AG04449 (cell line): ENCODE measurements around the gene LORICRIN.

Experiments used
- CTCF ChIA-PET: fragments of 350-600 bp; formaldehyde crosslinking; extraction: SDS; loops from one replicate; lab custom pipeline; 2021; ENCODE audit warnings: antibody characterized with exemption; lab: Yijun Ruan, JAX
- POLR2A ChIA-PET: fragments of 400-600, 350-600 bp; formaldehyde crosslinking; extraction: SDS; loops from one replicate; lab custom pipeline; 2020; ENCODE audit warnings: antibody characterized with exemption, inconsistent platforms; lab: Yijun Ruan, JAX
- DNase-seq: peaks from one replicate; pipeline ENCODE4 v3.0.0-alpha.2; 2010; ENCODE audit warnings: low read depth, low spot score
- H3K4me3 ChIP-seq: 2 replicates; pipeline ENCODE4 v1.5.1; 2011; ENCODE audit warnings: low read depth, mild to moderate bottlenecking, control low read depth, low read length
- CTCF ChIP-seq: IDR thresholded peaks from one replicate; pipeline ENCODE4 v1.5.1; 2011; ENCODE audit warnings: mild to moderate bottlenecking, moderate library complexity, low read length, control low read depth, inconsistent platforms; ENCODE audit not compliant: insufficient read depth; ENCODE audit errors: missing control alignments

LORICRIN gene

GRCh38 chr1:153262070-153262366, 2.5 kb downstream of the LORICRIN start:
- no peak for TF ChIP-seq CTCF

GRCh38 chr1:153262462-153263157, 3.1 kb downstream of the LORICRIN start:
- CTCF ChIA-PET = interaction anchor here (1.0 kb wide), 1 partner anchor 34 kb away, joined by 3 read pairs; no protein-coding TSS in a partner anchor
- DNase-seq = no peak
- POLR2A ChIA-PET = no interaction called here
- no peak for TF ChIP-seq CTCF
- H3K4me3 ChIP-seq = no peak overlapping the region

More at GRCh38 chr1:153262070-153262366, 2.5 kb downstream of the LORICRIN start:
- DNase-seq = no peak
- ChIA-PET POLR2A (no interaction called here), CTCF (interaction anchor here (1.0 kb wide), 1 partner anchor 33 kb away, joined by 3 read pairs; no protein-coding TSS in a partner anchor)
- peak overlapping the region; percentile 40; the same call in 1 of the 2 replicates for H3K4me3 ChIP-seq

- no peak overlapping the region for H3K4me3 ChIP-seq
- POLR2A ChIA-PET = no interaction called here
- no peak for DNase-seq
- CTCF ChIA-PET = no interaction called here
- TF ChIP-seq CTCF = no peak
Measured at GRCh38 chr1:153265457-153265856, 6.0 kb downstream of the LORICRIN start.

GRCh38 chr1:153271711-153272110, 12.2 kb downstream of the LORICRIN start:
- no peak for DNase-seq
- no peak overlapping the region for H3K4me3 ChIP-seq
- POLR2A ChIA-PET = no interaction called here
- no peak for TF ChIP-seq CTCF
- CTCF ChIA-PET = no interaction called here

- ChIA-PET CTCF (no interaction called here), POLR2A (no interaction called here)
- no peak for DNase-seq
- TF ChIP-seq CTCF = no peak
- no peak overlapping the region for H3K4me3 ChIP-seq
Measured at GRCh38 chr1:153272186-153272585, 12.7 kb downstream of the LORICRIN start.

GRCh38 chr1:153277852-153278251, 18.4 kb downstream of the LORICRIN start:
- DNase-seq = no peak
- no peak overlapping the region for H3K4me3 ChIP-seq
- CTCF ChIA-PET = interaction anchor here (0.9 kb wide), 1 partner anchor 11 kb away, joined by 3 read pairs; no protein-coding TSS in a partner anchor
- peak; percentile 24 for TF ChIP-seq CTCF
- POLR2A ChIA-PET = no interaction called here
